LoVo (cell line): ENCODE data around the gene THOC6.
A peak's percentile ranks its signal among the peaks of the same experiment; 100 is the strongest.

Source experiments
- DNase-seq: peaks from one replicate; pipeline ENCODE4 v3.0.0-alpha.2; 2016; ENCODE audit warnings: low spot score

The THOC6 gene

GRCh38 chr16:3015865-3016521 is 7.8 kb upstream of the THOC6 start:
- DNase-seq = no peak

- no peak for DNase-seq
Measured at GRCh38 chr16:3017344-3017743, 6.5 kb upstream of the THOC6 start.

- DNase-seq = no peak
Measured at GRCh38 chr16:3017794-3018506, 5.9 kb upstream of the THOC6 start, which contains the start of gene CLDN6. Gene CLDN6, minus strand, starts transcription at chr16:3018183. Its CDS starts 2,162 bp downstream, at chr16:3016021.

GRCh38 chr16:3019594-3020246 is 4.1 kb upstream of the THOC6 start:
- DNase-seq = no peak

- DNase-seq = peak; percentile 89
Measured at GRCh38 chr16:3020247-3020603, 3.6 kb upstream of the THOC6 start, which contains the start of gene TNFRSF12A. Gene TNFRSF12A, plus strand, starts transcription at chr16:3020368. Its CDS starts 30 bp downstream, at chr16:3020398.

- peak; percentile 89 for DNase-seq
Measured at GRCh38 chr16:3020604-3021448, 3.0 kb upstream of the THOC6 start.

GRCh38 chr16:3021449-3022207 is 2.2 kb upstream of the THOC6 start:
- peak; percentile 82 for DNase-seq

- peak; percentile 94 for DNase-seq
Measured at GRCh38 chr16:3022208-3022683, 1.6 kb upstream of the THOC6 start.

GRCh38 chr16:3022684-3023414 is 986 bp upstream of the THOC6 start:
- no peak for DNase-seq

- peak; percentile 57 for DNase-seq
Measured at GRCh38 chr16:3023415-3023668, 493 bp upstream of the THOC6 start.

GRCh38 chr16:3025032-3026002 is 1.5 kb downstream of the THOC6 start:
- no peak for DNase-seq

- no peak for DNase-seq
Measured at GRCh38 chr16:3026003-3026378, 2.2 kb downstream of the THOC6 start.

GRCh38 chr16:3026609-3027488 is 3.0 kb downstream of the THOC6 start:
- DNase-seq = no peak

GRCh38 chr16:3027489-3027795 is 3.6 kb downstream of the THOC6 start:
- no peak for DNase-seq

- peak; percentile 79 for DNase-seq
Measured at GRCh38 chr16:3027983-3028715, 4.3 kb downstream of the THOC6 start.

GRCh38 chr16:3028716-3029319 is 5.0 kb downstream of the THOC6 start:
- DNase-seq = no peak

- DNase-seq = no peak
Measured at GRCh38 chr16:3029491-3030221, 5.8 kb downstream of the THOC6 start.
